IPS-18a (cell line): ENCODE results near the gene SCN1B.
"Not testable (repeated sequence)": the region's sequence is repeated elsewhere in the genome, so short reads cannot be mapped to it uniquely, and the experiment has no call there.

ENCODE experiments used
- H3K27ac ChIP-seq: one replicate; pipeline ENCODE4 v1.5.1; 2013; ENCODE audit warnings: low read length
- H3K27me3 ChIP-seq: one replicate; pipeline ENCODE4 v1.6.1; 2013; ENCODE audit warnings: mild to moderate bottlenecking, low read length; ENCODE audit not compliant: control insufficient read depth, insufficient read depth
- H3K36me3 ChIP-seq: one replicate; pipeline ENCODE4 v1.6.1; 2013; ENCODE audit warnings: low read depth, low read length; ENCODE audit not compliant: control insufficient read depth
- H3K4me1 ChIP-seq: one replicate; pipeline ENCODE4 v1.6.1; 2013; ENCODE audit warnings: low read depth, low read length; ENCODE audit not compliant: control insufficient read depth
- H3K4me3 ChIP-seq: one replicate; pipeline ENCODE4 v1.5.1; 2013; ENCODE audit warnings: low read length
- H3K9ac ChIP-seq: one replicate; pipeline ENCODE4 v1.6.1; 2013; ENCODE audit warnings: mild to moderate bottlenecking, low read length, moderate library complexity
- H3K9me3 ChIP-seq: one replicate; pipeline ENCODE4 v1.6.1; 2013; ENCODE audit warnings: low read depth, low read length; ENCODE audit not compliant: control insufficient read depth

The SCN1B gene

DNA sequence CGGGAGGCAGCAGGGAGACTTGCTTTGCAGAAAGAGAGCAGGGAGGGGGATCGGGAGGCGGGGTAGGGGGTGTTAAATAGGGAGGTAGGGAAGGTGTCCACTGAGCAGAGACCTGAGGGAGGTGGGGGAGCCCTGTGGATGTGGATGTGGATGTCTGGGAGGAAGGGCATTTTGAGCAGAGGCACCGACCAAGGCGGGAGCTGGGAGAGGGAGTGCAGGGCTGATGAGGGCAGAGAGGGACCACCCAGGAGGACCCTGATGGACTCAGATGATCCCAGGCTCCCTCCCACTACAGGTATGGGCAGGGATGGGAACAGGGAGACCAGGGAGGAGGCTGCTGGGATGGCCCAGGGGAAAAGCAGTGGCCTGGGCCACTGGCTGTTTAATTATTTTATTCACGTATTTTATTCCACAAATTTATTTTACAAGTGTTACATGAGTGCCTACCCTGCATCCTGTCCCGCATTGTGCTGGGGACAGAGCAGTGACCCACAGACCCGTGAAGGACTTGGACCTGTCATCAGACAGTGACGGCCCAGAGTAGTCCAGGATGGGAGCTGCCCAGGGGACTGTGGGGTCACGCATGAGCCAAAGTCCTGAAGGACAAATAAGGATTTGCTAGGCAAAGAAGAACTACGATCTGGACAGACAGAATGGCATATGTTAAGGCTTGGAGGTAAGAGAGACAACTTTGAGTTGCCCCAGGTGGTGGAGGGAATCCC, 24.9 kb upstream of the SCN1B start:
- H3K4me1 ChIP-seq: peaks cover 10% of the 10 kb centered on the region
- H3K36me3 ChIP-seq: peaks cover 46% of the 10 kb centered on the region
- H3K27ac ChIP-seq: no peak overlapping the region
- no peak overlapping the region for H3K4me3 ChIP-seq
- no peak overlapping the region for H3K9ac ChIP-seq
- H3K27me3 ChIP-seq: no peaks in the 10 kb centered on the region
- H3K9me3 ChIP-seq: no peaks in the 10 kb centered on the region

DNA sequence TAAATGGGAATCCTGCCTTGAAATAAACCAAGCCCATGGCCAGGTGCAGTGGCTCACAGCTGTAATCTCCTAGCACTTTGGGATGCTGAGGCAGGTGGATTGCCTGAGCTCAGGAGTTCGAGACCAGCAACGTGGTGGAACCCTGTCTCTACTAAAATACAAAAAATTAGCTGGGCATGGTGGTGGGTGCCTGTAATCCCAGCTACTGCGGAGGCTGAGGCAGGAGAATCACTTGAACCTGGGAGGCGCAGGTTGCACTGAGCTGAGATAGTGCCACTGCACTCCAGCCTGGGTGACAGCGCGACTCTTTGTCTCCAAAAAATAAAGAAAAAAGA, 24.3 kb upstream of the SCN1B start:
- not testable (repeated sequence) for H3K9me3 ChIP-seq, H3K27ac ChIP-seq, H3K4me3 ChIP-seq, H3K4me1 ChIP-seq, H3K27me3 ChIP-seq, H3K9ac ChIP-seq
- peaks cover 50% of the 10 kb centered on the region for H3K36me3 ChIP-seq

DNA sequence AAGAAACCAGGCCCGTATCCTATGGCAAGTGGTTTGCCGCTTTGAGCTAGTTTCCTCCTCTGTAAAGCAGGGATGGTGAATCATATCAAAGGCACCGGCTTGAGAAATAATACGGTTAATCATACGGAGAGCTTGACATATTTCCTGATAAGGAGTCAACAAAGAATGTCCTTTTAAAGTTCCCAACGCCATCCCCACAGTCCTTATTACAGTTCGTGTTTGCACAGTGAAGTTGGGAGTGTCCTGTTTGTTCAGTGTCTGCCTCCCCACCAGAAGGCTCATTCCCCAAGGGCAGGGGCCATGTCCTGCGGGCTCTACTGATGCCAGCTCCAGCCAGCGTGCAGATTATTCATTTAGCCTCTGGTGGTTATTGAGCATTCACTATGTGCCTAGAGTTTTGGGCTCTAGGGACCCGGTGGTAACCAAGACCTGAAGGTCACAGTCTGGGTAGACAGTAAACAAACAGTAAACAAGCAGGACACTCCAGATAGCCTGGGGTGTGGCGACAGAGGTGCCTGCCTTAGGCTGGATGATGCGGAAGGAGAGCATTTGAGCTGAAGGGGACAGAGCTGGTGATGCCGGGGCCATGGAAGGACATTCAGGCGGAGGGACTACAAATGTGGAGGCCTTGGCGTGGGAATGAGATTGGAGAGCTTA, 23.8 kb upstream of the SCN1B start:
- Histone ChIP-seq H3K27ac (no peak overlapping the region), H3K27me3 (no peaks in the 10 kb centered on the region), H3K36me3 (peaks cover 55% of the 10 kb centered on the region), H3K4me3 (no peak overlapping the region), H3K4me1 (peaks cover 10% of the 10 kb centered on the region), H3K9ac (no peak overlapping the region), H3K9me3 (no peaks in the 10 kb centered on the region)

DNA sequence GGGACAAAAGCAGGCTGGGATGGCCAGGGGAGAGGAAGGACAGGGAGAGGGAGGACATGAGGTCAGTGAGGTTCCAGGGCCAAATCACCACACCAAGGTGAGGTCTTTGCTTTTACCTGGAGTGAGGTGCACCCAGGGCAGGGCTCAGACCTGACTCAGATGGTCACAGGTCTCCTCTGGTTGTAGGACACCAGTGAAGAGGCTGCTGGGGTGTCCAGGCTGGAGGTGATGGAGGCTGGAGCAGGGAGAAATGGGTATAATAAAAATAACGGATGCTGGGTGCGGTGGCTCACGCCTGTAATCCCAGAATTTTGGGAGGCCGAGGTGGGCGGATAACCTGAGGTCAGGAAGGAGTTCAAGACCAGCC, 23.3 kb upstream of the SCN1B start:
- Histone ChIP-seq H3K9ac (no peak overlapping the region), H3K4me1 (peaks cover 10% of the 10 kb centered on the region), H3K9me3 (no peaks in the 10 kb centered on the region), H3K27me3 (no peaks in the 10 kb centered on the region), H3K4me3 (no peak overlapping the region), H3K36me3 (peaks cover 60% of the 10 kb centered on the region), H3K27ac (no peak overlapping the region)

DNA sequence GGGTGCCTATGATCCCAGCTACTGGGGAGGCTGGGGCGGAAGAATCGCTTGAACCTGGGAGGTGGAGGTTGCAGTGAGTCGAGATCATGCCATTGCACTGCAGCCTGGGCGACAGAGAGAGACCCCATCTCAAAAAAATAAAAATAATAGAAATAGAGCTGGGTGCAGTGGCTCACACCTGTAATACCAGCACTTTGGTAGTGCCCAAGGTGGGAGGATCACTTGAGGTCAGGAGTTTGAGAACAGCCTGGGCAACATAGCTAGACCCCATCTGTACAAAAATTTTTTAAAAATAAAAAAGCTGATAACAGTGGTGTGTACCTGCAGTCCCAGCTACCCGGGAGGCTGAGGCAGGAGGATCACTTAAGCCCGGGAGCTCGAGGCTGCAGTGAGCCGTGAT, 22.8 kb upstream of the SCN1B start:
- H3K9ac ChIP-seq, H3K4me3 ChIP-seq, H3K9me3 ChIP-seq, H3K4me1 ChIP-seq, H3K27me3 ChIP-seq, H3K27ac ChIP-seq: not testable (repeated sequence)
- peaks cover 64% of the 10 kb centered on the region for H3K36me3 ChIP-seq

DNA sequence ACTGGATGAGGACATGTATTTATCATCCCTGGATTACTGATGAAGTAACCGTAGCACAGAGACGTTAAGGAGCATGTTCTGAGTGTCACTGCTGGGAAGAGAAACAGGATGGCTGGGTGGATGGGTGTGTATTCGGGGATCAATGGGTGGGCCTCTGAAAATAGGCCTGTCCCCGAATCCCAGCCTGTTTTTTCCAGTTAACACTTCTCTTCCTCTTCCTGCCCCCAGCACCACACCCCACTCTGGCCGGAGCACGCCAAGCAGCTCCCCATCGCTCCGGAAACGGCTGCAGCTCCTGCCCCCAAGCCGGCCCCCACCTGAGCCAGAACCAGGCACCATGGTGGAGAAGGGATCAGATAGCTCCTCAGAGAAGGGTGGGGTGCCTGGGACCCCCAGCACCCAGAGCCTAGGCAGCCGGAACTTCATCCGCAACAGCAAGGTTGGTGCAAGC, 21.4 kb upstream of the SCN1B start:
- H3K4me3 ChIP-seq: no peak overlapping the region
- no peak overlapping the region for H3K9ac ChIP-seq
- H3K27ac ChIP-seq: no peak overlapping the region
- peaks cover 69% of the 10 kb centered on the region for H3K36me3 ChIP-seq
- no peaks in the 10 kb centered on the region for H3K27me3 ChIP-seq
- no peaks in the 10 kb centered on the region for H3K9me3 ChIP-seq
- no peaks in the 10 kb centered on the region for H3K4me1 ChIP-seq

DNA sequence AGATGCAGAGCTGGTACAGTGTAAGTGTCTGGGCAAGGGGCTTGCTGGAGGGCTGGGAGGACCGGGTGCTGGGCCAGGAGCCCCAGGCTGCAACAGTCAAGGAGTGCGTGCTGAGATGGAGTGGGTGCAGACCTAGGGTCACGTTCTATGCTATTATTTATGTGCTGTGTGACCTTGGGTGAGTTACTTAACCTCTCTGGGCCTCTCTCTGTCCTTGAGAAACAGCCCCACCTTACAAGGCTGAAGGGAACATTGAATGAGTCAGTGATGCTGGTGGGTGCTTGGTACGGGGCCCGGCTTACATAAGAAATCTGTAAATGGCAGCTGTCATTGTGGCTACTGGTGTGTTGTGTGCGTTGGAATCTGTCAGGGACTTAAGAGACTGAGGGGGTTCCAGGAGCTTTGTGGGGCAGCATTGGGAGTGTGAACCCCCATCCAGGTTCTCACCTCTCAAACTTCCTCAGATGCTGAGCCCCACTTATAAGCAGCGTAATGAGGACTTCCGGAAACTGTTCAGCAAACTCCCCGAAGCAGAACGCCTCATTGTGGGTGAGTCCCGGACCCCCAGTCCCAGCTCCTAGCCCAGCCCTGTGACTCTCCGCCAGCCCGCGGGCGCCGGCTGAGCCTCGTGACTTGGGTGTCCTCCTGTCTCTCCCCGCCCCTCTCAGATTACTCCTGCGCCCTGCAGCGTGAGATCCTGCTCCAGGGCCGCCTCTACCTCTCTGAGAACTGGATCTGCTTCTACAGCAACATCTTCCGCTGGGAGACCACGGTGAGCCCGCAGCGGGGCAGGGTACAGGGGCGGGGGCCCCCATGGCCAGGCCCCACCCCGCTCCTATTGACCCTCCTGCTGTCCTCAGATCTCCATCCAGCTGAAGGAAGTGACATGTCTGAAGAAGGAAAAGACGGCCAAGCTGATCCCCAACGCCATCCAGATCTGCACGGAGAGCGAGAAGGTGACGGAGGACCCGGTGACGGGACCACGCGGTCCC, 20.6 kb upstream of the SCN1B start:
- Histone ChIP-seq H3K27me3 (no peaks in the 10 kb centered on the region), H3K4me1 (no peaks in the 10 kb centered on the region), H3K9ac (no peak overlapping the region), H3K27ac (no peak overlapping the region), H3K4me3 (no peak overlapping the region), H3K9me3 (no peaks in the 10 kb centered on the region), H3K36me3 (peaks cover 71% of the 10 kb centered on the region)

DNA sequence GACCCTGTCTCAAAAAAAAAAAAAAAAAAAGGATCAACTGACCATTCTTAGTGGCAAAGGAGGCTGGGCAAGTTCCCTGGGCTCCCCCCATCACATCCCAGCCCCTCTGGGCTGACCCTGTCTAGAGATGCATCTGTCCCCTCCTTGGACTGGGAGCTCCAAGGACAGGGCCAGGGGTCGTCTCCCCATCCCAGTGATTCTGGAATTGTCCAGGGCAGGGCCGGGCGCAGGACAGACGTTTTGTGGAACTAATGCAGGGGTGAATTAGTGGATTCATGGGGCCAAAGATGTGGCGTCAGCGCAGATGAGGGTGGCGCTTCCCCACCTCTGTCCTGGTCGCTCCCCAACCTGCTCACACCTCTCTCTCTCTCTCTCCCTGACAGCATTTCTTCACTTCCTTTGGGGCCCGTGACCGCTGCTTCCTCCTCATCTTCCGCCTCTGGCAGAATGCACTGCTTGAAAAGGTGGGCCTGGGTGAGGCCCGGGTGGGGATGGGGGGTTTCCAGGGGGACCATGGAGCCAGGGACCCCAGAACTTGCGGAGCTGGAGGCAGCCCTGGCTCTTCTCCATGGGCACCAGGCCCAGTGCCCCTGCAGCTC, 19.1 kb upstream of the SCN1B start:
- Histone ChIP-seq H3K4me1 (no peaks in the 10 kb centered on the region), H3K36me3 (peaks cover 77% of the 10 kb centered on the region), H3K9me3 (no peaks in the 10 kb centered on the region), H3K9ac (no peak overlapping the region), H3K27ac (no peak overlapping the region), H3K4me3 (no peak overlapping the region), H3K27me3 (no peaks in the 10 kb centered on the region)

DNA sequence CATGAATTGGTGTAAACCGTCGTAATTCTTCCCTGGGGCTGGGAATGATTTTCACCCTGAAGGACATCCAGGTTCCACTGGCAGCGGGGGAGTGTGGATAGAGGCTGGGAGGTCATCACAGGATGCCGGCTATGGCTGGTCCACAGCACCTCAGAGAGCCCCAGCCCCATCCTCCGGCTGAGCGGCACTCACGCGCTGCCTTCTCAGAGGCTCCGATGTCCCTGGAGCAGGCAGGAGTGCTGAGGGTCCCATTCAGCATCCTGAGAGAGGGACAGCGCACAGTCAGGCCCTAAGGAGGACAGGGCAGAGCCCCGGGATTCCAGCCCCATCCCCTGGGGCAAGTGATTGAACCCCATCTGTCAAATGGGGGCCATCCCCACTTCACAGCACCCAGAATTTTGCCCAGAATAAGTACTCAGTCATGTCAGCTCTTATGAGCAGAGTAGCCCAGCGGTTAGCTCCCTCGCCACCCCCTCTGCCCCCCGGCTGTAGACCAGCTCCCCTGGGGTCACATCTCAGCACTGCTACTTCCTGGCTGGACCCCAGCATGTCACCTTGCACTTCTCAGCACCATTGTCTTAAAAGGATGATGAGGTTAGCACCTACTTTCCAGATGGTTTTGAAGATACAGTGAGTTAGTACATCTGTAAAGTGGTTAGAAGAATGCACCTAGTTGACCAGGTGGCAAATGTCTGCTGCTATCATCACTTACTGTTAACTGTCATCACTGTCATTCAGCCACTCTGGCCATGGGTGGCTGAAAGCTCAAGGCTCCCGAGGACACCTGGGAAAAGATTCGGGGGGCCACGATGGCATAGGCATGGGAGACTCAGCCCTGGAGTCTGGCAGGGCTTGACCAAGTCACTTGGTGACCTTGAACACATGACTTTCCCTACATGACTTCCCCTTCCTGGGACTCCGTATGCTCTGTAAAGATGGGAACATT, 18.3 kb upstream of the SCN1B start:
- Histone ChIP-seq H3K27me3 (no peaks in the 10 kb centered on the region), H3K4me3 (no peak overlapping the region), H3K4me1 (no peaks in the 10 kb centered on the region), H3K27ac (no peak overlapping the region), H3K36me3 (peaks cover 73% of the 10 kb centered on the region), H3K9ac (no peak overlapping the region), H3K9me3 (no peaks in the 10 kb centered on the region)

DNA sequence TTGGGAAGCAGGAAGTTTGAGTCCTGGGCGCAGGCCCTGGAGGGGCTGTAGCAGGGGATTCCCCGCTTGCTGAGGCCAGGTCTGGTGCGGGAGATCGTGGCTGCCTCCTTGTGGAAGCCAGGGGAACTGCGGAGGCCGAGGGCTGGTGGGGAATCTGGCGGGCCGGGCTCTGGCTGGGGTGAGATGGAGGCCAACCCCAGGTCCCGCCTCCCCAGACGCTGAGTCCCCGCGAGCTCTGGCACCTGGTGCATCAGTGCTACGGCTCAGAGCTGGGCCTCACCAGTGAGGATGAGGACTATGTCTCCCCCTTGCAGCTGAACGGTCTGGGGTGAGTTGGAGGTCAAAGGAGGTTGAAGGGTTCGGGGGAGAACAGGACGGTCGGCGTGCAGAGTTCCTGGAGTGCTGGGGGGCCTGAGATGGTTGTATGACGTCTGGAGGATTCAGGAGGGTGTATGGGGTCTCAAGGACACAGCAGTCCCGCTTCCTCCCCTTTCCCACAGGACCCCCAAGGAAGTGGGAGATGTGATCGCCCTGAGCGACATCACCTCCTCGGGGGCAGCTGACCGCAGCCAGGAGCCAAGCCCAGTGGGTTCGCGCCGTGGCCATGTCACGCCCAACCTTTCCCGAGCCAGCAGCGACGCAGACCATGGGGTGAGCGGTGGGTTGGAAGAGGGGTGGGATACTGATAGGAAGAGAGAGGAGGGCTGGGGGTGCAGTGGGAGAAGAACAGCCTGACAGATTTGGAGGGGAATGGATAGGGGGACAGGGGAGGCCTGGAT, 17.0 kb upstream of the SCN1B start:
- Histone ChIP-seq H3K9me3 (no peaks in the 10 kb centered on the region), H3K4me1 (no peaks in the 10 kb centered on the region), H3K36me3 (peaks cover 79% of the 10 kb centered on the region), H3K27ac (no peak overlapping the region), H3K4me3 (no peak overlapping the region), H3K27me3 (no peaks in the 10 kb centered on the region), H3K9ac (no peak overlapping the region)
